GM18909 (cell line): Measurements from ENCODE around the gene ADCY3.

ENCODE experiments used
- ATAC-seq: cut with Tn5 transposase; IDR thresholded peaks from one replicate; pipeline ENCODE4 v1.9.1; 2021; ENCODE audit warnings: mild to moderate bottlenecking; ENCODE audit not compliant: unreplicated experiment, poor library complexity

The ADCY3 gene

DNA sequence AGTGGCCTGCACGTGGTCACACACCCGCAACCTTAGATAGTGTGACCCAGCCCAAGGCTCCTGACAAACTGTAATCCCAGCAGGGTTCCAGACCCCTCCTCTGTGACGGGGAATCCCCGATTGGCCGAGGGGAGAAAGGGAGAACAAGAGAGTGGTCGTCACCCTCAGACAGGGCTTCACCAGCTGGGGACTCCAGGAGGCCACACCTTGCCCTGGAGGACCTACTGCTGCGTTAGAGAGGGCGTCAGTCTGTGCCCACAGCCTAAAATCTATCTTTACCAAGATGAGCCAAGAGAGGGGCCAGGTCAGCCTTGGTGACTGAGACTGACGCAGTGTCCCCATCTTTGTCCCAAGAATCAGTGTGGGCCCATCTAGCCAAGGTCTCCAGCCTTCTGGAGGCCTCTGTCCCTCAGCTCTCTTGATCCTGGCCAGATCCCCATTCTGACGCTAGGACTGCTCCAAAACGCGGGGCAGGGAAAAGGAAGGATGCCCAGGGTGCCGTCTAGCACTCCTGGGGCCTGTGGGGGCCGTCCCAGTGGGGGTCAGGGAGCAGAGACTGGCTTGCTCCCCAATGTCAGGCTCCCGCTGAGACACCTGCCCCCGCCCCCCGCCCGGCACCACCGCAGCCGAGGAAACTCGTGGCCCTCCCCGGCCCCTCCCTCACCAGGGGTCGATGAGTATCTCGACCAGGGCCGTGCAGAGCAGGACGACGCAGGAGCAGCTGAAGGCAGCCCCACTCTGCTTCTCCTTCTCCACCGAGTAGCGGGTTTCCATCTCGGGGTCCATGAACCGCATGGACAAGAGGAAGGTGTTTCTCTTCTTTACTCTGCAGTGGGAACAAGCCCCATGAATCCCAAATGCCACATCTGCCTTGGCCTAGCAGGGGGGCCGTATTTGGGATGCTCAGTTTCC, 86.0 kb downstream of the ADCY3 start:
- no peak for ATAC-seq

DNA sequence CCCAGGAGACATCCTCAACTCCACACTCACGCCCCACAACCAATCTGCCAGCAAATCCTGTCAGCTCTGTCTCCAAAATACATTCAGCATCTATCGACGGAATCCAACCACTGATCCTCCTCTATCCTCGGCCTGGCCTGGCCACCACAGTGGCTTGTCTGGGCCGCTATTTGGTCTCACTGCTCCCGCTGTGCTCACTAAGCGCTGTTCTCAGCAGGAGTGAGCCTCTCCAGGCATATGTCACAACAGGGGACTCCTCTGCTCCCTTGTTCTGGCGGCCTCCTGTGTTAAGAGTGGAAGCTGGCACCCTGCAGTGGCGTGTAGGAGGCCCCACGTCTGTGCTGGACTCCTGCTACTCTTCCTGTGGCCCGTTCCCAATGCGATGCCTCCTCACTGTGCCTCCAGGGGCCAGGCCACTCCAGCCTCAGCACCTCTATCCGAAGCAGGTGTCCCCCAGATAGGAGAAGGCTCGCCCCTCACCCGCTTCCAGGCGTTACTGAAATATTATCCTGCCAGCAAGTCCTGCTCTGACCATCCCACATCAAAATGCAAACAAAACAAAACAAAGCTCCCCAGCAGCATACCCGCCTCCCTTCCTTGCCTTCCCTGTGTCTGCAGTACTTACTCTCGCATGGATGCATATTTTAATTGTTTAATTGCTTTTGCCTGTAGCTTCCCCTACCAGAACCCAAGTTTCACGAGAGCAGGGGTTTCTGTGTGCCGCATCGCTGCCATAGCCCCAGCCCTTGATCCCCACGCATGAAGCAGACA, 86.9 kb downstream of the ADCY3 start:
- no peak for ATAC-seq

DNA sequence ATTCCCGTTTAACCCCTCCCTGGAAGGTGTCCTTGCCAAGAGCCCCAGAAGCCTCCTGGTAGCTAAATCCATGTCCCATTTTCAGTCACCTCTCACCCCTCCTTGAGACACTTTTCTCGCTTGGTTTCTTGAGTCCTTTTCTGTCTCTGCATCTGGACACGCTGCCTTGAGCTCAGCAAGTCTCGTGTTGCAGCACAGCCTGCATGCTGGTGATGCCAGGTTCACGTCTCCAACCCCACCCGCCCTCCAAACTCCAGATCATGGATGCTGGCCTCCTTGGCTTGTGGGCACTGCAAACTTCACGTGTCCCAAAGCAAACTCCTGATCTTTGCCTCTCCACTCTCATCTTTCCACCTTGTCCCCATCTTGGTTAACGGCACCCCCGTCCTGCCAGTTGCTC, 87.5 kb downstream of the ADCY3 start:
- no peak for ATAC-seq

DNA sequence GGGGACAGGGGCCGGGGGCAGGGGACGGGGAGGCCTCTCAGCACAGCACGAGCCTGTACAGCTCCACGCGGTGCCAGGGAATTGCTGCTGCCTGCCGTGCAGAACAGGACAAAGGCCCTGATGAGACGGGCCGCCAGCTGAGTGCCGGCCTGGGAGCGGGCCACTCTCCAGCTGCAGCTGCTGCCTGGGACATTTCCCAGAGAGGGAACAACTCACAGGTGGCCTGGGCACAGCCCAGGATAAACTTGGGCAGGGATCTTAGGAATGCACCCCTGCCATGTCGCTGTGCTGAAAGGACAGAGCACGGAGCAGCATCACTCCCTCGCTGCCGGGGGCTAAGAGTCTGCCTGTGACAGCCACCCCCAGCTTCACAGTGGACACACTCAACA, 88.0 kb downstream of the ADCY3 start:
- no peak for ATAC-seq

DNA sequence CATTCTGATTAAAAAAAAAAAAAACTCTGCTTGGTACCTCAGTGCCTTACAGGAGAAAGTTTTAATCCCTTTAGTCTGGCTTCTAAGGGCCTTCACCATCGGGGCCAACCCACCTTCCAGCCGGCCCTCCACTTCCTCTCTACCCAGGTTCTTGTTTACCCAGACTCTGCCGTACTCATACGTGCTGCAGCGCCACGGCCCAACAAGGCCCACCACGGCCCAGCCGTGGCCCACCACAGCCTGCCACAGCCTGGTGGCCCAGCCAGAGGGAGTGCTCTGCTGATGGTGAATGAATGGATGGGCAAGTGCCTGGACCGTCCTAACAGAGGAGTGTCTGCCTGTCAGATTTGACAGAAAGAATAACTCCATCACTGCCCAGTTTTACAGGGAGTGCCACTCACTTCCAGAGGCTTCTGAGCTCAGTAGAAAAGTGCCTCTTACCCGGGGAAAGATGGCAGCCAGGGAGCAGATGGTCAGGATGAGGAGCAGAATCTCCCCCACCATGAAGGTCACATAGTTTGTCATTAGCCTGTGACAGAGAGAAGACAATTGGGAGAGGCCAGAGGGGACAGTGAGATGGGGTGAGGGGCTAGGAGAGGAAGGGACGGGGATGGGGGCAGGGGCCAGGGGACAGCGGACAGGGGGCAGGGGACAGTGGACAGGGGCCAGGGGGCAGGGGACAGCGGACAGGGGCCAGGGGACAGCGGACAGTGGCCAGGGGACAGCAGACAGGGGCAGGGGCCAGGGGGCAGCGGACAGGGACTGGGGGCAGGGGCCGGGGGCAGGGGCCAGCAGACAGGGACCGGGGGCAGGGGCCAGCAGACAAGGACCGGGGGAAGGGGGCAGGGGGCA, 88.6 kb downstream of the ADCY3 start:
- no peak for ATAC-seq

DNA sequence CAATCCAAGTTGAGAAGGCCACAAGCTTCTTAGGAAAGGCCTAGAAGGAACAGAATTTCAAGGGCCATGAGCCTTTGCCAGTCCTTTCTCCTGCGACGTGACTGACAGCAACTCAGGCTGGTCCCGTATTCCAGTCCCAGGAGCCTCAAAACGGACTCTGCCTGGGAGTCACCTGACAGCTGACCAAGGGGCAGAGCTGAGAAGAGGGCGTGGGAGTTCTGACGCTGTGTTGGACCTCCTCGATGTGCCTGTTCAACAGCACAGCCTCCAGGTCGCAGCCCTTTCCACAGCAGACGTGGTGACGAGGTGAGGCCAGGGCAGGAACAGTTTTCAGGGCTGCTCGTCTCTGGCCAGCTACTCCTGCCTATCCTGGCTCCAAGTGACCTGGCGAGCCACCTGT, 89.3 kb downstream of the ADCY3 start:
- ATAC-seq, result no peak

DNA sequence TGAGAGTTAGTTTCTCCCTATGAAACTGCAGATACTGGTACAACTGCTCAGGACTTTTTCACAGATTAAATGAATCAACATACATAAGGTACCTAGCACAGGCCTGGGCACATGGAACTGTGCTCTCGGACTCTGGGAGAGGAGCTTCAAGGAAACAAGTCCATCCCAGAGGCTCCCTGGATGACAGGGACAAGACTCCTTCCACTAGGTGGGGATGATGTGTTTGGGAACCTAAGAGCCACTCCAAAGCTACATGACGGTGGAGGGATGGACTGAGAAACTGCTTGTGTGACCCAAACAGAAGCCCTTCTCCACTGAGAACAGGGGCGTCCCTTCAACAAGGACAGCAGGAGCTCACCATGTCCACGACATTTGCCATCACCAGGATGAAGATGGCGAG, 89.7 kb downstream of the ADCY3 start:
- ATAC-seq, result no peak

DNA sequence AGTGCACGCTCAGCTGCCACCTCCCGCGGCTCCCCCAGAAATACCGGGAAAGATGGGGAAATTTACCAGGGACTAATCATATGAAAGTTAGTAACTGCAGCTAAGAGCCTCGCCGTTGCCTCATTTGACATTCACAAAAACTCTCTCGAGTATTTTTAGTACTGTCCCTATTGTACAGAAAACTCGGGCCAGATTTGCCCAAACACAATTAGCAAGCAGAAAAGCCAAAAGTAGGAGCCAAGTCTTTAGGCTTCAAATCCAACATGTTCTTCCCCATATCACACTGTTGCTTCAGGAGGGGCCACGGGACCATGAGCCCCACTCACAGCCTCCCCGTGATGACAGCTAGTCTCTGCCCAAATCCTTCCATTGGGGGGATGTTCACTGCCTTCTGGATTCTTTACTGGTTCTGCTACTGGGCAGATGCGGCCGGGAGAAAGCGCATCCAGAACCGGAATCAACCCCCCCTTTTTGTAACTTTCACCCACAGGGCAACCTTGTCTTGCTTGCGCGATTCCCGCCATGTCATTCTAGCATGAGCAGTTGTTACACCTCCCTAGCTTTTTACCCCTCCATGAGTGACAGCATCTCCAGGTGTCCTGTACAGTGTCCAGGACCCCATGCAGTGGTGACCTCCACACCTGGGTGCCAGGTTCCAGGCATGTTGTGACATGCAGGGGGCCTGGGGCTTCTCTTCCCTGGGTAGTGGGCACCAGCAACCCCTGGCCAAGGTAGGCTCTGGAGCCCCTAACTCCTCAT, 91.6 kb downstream of the ADCY3 start:
- ATAC-seq, result no peak

DNA sequence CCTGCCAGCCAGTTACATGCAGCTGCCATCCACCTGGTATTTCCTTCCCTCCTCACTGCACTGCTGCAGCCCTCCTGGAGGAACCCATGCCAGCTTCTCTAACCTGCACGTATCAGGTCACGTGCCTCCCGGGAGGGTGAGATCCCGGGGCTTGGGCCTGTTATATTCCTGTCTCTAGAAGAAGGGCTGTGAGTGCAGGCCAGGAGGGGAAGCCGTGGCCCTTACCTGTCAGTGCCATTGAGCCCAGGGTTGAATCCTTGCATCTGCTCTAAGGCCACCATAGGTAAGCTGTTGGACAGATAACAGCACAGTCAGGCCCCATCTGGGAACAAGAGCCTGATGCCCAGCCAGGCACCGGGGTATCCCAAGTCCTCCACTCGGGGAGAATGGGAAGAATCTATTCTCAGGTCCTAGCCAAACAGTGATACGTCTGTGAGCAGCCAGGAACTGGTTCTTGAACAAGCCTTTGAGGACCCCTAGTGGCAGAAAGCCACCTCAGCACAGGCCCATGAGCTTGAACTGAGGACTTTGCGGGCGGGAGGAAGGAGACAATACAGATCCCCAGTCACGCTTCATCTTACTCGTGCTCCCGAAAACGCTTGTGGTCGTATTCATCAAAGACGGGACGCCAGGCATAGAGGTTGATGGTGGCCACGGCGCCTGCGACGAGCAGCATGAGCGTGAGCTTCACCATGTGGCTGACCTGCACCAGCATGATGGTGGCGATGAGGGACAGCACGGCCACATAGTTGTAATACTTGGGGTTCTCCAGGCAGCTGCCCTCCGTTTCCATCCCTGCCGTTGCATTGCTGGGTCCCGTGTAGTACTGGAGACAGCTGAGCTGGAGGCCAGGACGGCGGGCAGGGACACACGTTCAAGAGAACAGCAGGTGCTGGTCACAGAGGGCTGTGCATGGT, 92.5 kb downstream of the ADCY3 start:
- ATAC-seq, result peak; percentile 74

DNA sequence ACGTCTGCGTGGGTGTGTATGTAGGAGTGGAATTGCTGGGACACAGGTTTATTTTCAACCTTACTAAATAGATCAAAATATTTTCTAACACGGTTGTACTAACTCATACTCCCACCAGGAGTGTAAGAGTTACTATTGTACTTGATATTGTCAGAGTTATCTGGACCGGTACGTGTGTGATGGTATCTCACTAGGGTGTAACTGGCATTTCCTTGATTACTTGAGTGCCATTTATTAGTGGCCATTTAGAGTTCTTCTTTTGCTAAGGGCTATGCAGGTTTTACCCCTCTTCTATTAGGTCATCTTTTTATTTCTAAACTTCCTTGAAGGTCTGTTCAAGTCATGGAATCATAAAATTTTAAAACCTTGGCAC, 93.3 kb downstream of the ADCY3 start:
- no peak for ATAC-seq

DNA sequence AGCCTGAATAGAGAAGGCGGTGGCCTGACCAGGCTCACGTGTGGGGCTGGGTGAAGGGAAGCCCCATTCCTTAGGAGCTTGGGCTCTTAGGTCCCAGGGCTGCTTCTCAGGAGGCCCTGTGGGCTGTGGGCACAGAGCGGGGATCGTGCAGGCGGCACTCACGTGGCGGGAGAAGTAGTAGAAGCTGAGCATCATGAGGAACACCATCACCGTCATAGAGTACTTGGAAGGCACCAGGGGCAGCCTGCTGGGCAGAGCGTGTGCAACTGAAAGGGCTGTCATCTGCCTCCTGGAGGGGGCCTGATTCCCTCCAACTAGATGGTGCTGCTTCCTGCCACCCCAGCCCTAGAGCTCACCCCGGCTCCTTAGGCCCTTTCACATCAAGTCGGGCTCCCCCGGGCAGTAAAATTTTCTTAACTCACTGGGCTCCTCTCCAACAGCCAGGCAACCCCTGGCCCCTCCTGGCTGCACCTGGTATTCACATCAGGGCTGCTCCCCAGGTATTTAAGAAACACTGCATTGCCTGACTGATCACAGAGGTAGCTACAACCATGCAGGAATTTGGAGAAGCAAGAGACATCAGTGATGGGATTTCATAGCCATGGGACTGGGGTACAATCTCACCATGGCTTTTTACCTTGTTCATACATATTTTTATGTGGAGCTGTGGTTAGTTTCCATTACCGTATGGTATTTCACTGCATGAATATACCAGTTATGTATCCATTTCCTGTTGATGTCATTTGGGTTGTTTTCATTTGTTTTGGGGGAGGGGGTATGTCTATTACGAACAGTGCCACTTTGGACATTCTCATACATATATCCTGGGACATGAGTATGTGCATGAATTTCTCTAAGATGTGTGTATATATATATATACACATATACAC, 93.9 kb downstream of the ADCY3 start:
- no peak for ATAC-seq

DNA sequence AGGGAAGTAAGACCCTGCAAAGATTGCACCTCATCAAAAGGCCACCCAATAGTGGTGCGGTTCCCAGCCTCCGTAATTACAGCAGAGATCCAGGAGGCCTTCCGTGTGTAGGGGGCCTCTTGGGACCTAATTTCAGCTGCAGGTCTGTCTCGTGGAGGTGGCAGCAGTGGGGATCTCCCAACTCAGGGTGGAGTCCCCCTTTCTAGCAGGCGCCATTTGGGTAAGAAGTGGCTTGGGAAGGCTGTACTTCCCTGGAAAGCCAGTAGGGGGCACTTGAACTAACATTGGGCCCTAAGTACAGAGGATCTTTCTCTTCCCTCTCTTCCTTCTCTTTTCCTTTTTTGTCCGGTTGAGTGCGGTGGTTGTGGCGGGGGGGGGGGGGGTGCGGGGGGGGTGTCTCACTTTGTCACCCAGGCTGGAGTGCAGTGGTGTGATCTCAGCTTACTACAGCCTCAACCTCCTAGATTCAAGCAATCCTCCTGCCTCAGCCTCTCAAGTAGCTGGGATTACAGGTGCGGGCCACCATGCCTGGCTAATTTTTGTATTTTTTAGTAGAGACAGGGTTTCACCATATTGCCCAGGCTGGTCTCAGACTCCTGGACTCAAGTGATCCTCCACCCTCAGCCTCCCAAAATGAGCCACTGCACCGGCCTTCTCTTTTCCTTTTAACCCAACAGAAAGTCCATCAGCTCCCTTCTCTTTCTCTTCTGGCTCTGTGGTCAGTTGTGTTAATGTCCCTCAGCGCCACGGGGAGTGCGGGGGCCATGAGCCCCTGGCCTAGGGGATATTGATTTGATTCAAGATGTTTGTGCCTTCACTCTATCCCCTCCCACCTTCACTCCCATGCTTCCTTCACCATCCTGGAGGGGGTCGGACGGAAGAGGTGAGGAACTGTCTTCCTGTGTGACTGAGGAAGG, 94.8 kb downstream of the ADCY3 start:
- ATAC-seq, result no peak

DNA sequence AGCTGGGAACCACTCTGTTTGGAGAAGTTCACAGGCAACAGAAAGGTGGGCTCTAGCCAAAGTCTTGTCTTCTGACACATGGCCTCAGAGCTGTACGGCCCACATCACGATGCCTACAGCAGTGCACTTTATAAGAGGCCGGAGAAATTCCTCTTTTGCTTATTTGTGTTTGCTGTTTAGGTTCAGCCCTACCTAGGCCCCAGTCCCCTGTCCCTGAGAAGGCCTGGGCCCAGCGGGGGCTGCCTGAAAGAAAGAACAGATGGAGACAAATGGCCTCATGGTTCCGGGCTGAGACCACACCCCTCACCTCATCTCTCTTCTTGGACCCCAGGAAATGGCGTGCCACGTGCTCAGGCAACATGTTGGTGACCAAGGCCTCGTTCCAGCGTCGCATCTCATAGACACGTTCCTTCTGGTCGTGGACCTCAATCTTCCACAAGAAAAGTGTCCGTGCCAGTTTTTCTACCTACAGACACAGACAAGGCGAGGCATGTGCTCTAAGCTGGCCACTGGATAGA, 95.9 kb downstream of the ADCY3 start:
- no peak for ATAC-seq

DNA sequence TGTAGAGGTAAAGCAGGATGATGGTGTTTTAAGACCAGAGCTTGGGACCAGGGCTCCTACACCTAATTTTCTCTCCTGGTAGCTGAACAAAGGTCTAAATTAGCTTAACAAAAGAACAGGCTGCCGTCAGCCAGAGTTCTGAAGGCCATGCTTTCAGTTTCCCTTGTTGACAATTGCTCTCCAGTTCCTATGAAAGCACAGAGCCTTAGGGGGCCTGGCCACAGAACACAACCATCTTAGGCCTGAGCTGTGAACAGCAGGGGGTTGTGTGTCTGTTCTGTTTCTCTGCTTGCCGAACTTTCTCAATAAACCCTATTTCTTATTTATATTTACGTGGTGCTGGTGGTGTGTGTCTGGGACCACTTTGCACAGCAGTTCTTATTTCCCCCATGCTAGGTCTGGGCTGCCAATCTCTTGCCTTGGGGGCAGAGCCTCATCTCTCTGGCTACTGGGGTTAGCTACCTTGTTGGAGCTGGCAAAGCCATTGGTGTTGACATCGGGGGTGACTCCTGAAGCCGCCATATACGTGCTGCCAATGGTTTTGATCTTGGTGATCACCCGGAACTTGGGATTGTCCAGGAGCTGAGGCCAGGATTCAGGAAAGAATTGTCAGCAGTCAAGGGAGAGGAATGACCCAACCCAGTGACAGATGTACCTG, 97.9 kb downstream of the ADCY3 start:
- no peak for ATAC-seq

DNA sequence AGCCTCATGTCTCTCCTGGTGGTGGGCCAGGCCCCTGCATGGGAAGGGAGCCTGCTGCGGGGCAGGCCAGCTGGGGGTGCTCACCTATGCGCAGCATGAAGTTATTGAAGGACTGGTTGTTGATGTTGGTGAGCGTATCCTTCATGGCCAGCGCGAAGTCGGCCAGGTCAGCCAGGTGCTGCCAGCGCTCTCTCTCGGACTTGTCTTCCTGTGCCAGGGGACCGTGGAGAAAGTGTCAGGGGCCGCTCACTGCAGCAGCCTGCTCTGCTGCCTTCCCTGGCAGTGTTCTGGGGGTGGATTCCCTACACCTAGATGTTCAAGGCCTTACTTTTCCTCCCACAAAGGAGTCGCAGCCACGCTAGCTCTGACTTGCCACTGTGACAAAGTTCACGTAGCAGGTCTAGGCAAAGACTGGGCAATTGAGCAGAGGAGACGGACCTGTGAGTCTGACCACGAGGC, 98.6 kb downstream of the ADCY3 start:
- ATAC-seq, result no peak
